ENCODE data around the gene PAPPA.

Gene PAPPA

DNA sequence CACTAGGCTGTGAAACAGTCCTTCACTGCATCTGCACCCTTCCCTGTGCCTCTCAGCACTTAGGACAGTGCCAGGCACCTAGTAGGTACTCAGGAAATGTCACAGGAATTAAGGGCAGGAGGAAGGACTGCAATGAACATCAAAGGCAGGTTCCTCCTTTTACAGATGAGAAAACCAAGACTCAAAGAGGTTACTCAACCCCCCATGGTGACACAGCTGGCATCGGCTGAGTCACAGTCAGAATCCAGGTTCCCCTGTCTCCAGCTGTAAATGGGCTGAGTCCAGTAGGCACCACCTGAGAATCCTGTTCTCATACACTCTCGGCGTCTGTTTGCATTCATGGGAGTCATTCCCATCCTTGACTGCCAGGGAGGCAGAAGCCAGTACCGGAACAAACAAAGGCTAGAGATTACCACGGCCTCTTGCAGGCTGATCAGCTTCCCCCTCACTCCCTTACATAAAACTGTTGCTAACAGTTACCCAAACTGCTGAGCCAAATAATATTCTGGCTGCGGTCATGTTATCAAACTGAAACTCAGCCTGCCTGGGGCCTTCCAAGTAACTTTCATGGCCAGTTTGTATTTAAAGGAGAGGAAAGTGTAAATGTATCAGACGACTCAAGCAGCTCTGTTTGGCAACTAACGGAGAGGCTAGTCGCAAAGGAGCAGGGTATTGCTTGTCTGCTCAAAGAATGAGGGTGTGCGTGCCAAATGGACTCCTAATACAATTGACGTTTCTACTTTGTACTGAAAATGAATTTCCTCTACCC, 201.7 kb downstream of the PAPPA start:
- no peaks in the 10 kb centered on the region for H3K4me1 ChIP-seq
- no peak overlapping the region for H3K27ac ChIP-seq
- H3K27me3 ChIP-seq = no peaks in the 10 kb centered on the region
- no peaks in the 10 kb centered on the region for H3K36me3 ChIP-seq
- no peak overlapping the region for H3K9ac ChIP-seq
- no peaks in the 10 kb centered on the region for H3K9me3 ChIP-seq
- no peak overlapping the region for H3K4me3 ChIP-seq
- H4K20me1 ChIP-seq = no peaks in the 10 kb centered on the region
- no peak overlapping the region for H3K4me2 ChIP-seq
- no peak for TF ChIP-seq Cebpa-rat (IDR thresholded peaks at IDR 0.05)

DNA sequence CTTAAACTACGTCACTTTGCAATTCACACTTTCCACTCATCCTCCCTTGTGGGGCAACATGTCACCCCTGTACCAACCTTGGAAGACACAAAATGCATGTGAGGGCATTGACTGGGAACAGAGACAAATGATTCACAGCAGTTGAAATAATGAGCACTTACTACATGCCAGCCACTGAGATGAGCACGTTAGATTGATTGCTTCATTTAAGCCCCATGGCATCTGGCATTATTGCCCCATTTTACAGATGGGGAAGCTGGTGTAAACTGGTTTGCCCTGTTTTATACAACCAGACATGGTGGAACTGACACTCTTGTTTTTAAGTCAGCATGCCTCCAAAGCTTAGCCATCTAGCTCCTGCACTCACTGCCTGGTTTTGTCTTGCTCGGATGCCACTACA, 204.7 kb downstream of the PAPPA start:
- H3K27me3 ChIP-seq = no peaks in the 10 kb centered on the region
- no peaks in the 10 kb centered on the region for H3K4me1 ChIP-seq
- H3K9ac ChIP-seq = no peak overlapping the region
- H3K9me3 ChIP-seq = no peaks in the 10 kb centered on the region
- H3K27ac ChIP-seq = no peak overlapping the region
- H3K4me2 ChIP-seq = no peak overlapping the region
- H4K20me1 ChIP-seq = no peaks in the 10 kb centered on the region
- H3K36me3 ChIP-seq = no peaks in the 10 kb centered on the region
- TF ChIP-seq Cebpa-rat (IDR thresholded peaks at IDR 0.05) = no peak
- H3K4me3 ChIP-seq = no peak overlapping the region

DNA sequence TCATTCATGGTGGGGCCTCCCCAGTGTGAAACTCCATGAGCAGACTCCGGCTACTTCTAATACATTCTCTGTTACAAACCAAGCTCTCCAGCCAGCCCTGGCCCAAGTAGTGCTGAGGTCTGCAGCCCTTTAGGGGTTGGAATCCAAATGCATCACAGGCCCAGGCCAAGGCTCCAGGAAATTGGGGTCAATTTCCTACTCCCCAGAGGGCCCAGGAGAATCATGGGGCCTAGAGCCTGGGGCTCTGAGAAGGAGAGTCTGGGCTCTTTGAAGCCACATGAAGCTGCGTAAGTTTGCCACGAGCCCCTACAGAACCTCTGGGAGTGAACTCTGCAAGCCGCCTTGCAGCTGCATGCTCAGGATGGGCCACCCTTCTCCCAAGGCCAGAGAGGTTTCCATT, 206.4 kb downstream of the PAPPA start:
- H3K27me3 ChIP-seq = no peaks in the 10 kb centered on the region
- no peaks in the 10 kb centered on the region for H3K36me3 ChIP-seq
- H4K20me1 ChIP-seq = no peaks in the 10 kb centered on the region
- no peak overlapping the region for H3K9ac ChIP-seq
- no peak overlapping the region for H3K27ac ChIP-seq
- TF ChIP-seq Cebpa-rat (IDR thresholded peaks at IDR 0.05) = no peak
- H3K4me1 ChIP-seq = no peaks in the 10 kb centered on the region
- H3K9me3 ChIP-seq = no peaks in the 10 kb centered on the region
- no peak overlapping the region for H3K4me2 ChIP-seq
- no peak overlapping the region for H3K4me3 ChIP-seq

DNA sequence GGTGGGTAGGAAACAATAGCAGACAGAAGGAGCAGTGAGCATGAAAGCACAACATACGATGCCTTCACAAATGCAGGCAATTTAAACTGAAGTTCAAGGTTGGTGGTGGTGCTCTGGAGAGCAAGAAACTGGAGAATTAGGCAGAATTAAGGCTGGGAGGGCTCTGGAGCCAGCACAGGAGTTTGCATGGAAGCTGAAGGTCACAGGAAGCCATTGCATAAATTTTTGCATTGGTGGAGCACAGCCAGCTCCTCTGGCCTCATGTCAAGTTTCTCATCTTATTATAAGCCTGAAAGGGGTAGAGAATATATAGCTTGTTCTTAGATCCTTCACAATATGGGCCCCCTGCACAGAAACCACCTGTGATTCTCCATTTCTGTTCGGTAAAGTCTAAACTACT, 207.4 kb downstream of the PAPPA start:
- no peaks in the 10 kb centered on the region for H3K9me3 ChIP-seq
- H4K20me1 ChIP-seq = no peaks in the 10 kb centered on the region
- H3K9ac ChIP-seq = no peak overlapping the region
- TF ChIP-seq Cebpa-rat (IDR thresholded peaks at IDR 0.05) = no peak
- H3K27ac ChIP-seq = no peak overlapping the region
- H3K4me3 ChIP-seq = no peak overlapping the region
- no peak overlapping the region for H3K4me2 ChIP-seq
- no peaks in the 10 kb centered on the region for H3K27me3 ChIP-seq
- no peaks in the 10 kb centered on the region for H3K36me3 ChIP-seq
- H3K4me1 ChIP-seq = no peaks in the 10 kb centered on the region

DNA sequence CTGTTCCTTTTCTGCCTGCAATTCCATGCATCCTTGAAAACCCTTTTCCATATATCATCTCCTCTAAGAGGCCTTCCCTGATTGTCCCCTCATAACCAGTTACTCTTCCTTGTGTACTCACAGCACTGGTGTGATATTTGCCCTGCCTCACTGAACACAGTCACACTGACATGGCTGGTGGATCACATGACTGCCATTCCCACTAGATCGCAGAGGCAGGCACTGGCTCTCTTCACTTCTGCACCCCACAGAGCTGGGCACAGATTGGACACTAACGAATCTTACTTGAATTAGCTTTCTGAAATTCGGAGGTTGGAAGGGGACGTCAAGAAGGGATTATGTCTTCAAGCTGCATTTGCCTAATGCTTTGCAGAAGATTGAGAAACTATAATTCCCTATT, 208.0 kb downstream of the PAPPA start:
- TF ChIP-seq Cebpa-rat (IDR thresholded peaks at IDR 0.05) = no peak
- H3K9me3 ChIP-seq = no peaks in the 10 kb centered on the region
- no peak overlapping the region for H3K27ac ChIP-seq
- H4K20me1 ChIP-seq = no peaks in the 10 kb centered on the region
- H3K27me3 ChIP-seq = no peaks in the 10 kb centered on the region
- no peaks in the 10 kb centered on the region for H3K4me1 ChIP-seq
- no peak overlapping the region for H3K4me2 ChIP-seq
- no peaks in the 10 kb centered on the region for H3K36me3 ChIP-seq
- no peak overlapping the region for H3K4me3 ChIP-seq
- no peak overlapping the region for H3K9ac ChIP-seq

DNA sequence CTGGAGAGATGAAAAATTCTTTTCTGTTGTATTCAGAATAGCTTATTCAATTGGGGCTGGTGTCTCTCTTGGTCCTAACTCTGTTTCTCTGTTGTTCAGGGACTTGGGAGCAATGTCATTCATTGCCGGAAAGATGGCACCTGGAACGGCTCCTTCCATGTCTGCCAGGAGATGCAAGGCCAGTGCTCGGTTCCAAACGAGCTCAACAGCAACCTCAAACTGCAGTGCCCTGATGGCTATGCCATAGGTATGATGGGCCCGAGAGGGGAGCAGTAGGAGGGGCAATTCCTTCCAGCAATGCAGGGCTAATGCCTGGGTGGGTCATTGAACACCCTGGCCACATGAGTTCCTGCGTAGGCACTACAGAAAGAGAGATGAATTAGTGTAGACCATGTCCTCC, 208.9 kb downstream of the PAPPA start:
- Histone ChIP-seq H3K27ac (no peak overlapping the region), H3K9me3 (no peaks in the 10 kb centered on the region), H3K4me1 (no peaks in the 10 kb centered on the region), H3K4me2 (no peak overlapping the region), H3K4me3 (no peak overlapping the region), H3K9ac (no peak overlapping the region), H3K27me3 (no peaks in the 10 kb centered on the region), H3K36me3 (no peaks in the 10 kb centered on the region), H4K20me1 (no peaks in the 10 kb centered on the region)
- TF ChIP-seq Cebpa-rat (IDR thresholded peaks at IDR 0.05) = no peak

DNA sequence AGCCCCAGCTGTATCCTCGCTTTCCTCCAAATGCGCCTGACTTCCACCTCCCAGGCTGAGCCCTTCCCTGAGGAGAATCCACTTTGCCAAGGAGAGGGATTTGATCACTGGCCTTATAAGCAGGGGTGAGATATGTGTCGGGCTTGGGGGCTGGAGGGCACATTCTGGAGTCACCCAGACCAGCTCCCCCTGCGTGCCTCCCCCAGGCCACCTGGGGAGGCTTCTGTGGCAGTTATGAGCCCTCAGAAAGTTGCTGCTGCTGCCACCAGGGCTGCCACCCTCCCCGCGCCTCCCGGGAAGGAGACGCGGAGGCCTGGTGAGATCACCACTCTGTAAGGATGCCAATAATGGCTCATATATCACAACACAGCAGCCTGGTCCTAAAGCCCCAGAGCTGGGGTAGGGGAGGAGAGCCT, 211.5 kb downstream of the PAPPA start:
- no peak overlapping the region for H3K27ac ChIP-seq
- H3K4me2 ChIP-seq = no peak overlapping the region
- H3K4me1 ChIP-seq = no peaks in the 10 kb centered on the region

DNA sequence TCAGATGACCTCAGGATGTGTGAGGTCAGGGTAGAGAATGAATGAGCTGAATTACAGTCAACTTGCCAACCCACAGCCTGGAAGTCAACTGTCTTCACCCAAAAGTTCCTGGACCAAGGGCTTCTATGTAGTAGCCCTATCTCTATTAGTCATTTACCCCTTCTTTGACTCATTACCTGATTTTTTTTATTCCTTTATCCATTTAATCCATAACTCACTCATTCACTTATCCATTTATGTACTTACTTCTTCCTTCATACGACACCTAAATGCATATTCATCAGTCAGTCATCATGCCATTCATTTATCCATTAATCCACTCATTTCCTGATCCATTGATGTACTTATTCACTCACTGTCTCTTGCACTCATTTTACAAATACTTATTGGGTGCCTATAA, 212.7 kb downstream of the PAPPA start:
- H3K4me3 ChIP-seq = no peak overlapping the region
- no peak overlapping the region for H3K9ac ChIP-seq
- no peak overlapping the region for H3K27ac ChIP-seq
- H3K4me2 ChIP-seq = no peak overlapping the region
- no peaks in the 10 kb centered on the region for H3K9me3 ChIP-seq
- H3K27me3 ChIP-seq = no peaks in the 10 kb centered on the region
- H4K20me1 ChIP-seq = no peaks in the 10 kb centered on the region
- H3K4me1 ChIP-seq = no peaks in the 10 kb centered on the region
- no peaks in the 10 kb centered on the region for H3K36me3 ChIP-seq
- no peak for TF ChIP-seq Cebpa-rat (IDR thresholded peaks at IDR 0.05)

More for the DNA sequence above, 211.5 kb downstream of the PAPPA start:
- no peak for TF ChIP-seq Cebpa-rat (IDR thresholded peaks at IDR 0.05)
- Histone ChIP-seq H3K9me3 (no peaks in the 10 kb centered on the region), H4K20me1 (no peaks in the 10 kb centered on the region), H3K36me3 (no peaks in the 10 kb centered on the region), H3K9ac (no peak overlapping the region), H3K4me3 (no peak overlapping the region), H3K27me3 (no peaks in the 10 kb centered on the region)

DNA sequence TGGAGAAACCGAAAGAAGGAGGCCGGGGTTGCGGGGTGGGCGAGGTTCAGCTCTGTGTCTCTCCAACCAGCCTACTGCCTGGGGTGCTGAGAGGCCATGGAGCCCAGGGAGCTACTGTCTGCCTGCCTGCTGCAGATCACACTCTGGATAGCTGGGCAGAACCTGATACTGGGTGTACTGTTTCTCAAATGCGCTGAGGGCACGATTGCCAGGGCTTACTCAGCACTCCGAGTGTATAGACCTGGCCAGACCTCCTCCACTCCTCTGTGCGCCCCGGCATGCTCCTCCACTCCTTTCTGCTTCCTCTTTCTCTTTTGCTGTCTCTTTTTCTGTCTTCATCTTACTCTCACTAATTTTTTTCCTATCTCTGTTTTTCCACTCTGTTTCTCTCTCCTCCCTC, 215.1 kb downstream of the PAPPA start:
- H3K4me3 ChIP-seq = no peak overlapping the region
- no peaks in the 10 kb centered on the region for H3K36me3 ChIP-seq
- no peaks in the 10 kb centered on the region for H3K4me1 ChIP-seq
- no peaks in the 10 kb centered on the region for H3K9me3 ChIP-seq
- H3K27me3 ChIP-seq = no peaks in the 10 kb centered on the region
- no peak for TF ChIP-seq Cebpa-rat (IDR thresholded peaks at IDR 0.05)
- H3K4me2 ChIP-seq = no peak overlapping the region
- no peaks in the 10 kb centered on the region for H4K20me1 ChIP-seq
- H3K9ac ChIP-seq = no peak overlapping the region
- no peak overlapping the region for H3K27ac ChIP-seq

DNA sequence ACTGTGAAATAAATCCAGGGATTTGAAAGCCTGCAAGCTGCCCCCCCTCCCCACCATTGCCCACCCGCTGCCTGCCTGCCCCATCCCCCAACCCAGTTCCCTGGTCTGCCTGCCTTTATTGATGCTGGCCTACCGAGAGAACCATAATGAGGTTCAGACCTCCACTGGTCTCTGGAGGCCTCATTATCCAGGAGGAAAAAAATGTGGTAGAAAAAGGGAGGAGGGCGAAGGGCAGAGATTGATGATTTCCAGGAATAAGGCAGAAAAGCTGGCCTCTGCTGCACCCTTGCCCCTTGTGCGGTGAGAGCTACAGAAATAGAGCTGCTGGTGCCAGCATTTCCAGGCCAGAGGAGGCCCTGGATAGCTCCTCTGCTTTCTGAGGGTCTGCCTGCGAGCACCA, 216.1 kb downstream of the PAPPA start:
- Histone ChIP-seq H3K36me3 (no peaks in the 10 kb centered on the region), H3K27ac (no peak overlapping the region), H3K4me3 (no peak overlapping the region), H3K4me1 (no peaks in the 10 kb centered on the region), H4K20me1 (no peaks in the 10 kb centered on the region), H3K4me2 (no peak overlapping the region), H3K27me3 (no peaks in the 10 kb centered on the region), H3K9ac (no peak overlapping the region), H3K9me3 (no peaks in the 10 kb centered on the region)
- no peak for TF ChIP-seq Cebpa-rat (IDR thresholded peaks at IDR 0.05)

DNA sequence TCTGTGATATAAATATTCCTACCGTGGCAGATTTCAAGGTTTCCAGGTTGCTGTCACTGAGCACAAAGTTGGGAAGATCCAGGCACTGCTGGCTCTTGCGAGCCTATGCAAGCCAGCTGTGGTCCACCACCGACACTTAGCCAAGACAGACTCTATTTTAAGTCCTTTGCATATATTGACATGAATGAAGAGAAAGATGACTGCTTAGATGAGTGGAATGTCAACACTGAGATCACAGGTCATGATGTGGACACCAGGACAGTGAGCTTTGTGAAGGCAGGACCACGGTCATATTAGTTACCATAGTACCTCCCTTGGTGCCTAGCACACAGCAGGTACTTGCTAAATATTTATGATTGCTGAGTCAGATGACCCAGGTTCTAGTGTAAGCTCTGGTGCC, 217.0 kb downstream of the PAPPA start:
- H3K36me3 ChIP-seq = no peaks in the 10 kb centered on the region
- H3K27ac ChIP-seq = no peak overlapping the region

More for the DNA sequence above, 217.0 kb downstream of the PAPPA start:
- Histone ChIP-seq H3K4me1 (no peaks in the 10 kb centered on the region), H3K27me3 (no peaks in the 10 kb centered on the region), H3K4me3 (no peak overlapping the region), H4K20me1 (no peaks in the 10 kb centered on the region), H3K9ac (no peak overlapping the region), H3K9me3 (no peaks in the 10 kb centered on the region), H3K4me2 (no peak overlapping the region)
- no peak for TF ChIP-seq Cebpa-rat (IDR thresholded peaks at IDR 0.05)

Data from BLaER1 (cell line).